ENCODE data around the gene RBBP6.

The RBBP6 gene

GRCh38 chr16:24524855-24525677 is 14.3 kb upstream of the RBBP6 start:
- DNase-seq: no peak

GRCh38 chr16:24525970-24526559 is 13.3 kb upstream of the RBBP6 start:
- DNase-seq: no peak

- DNase-seq: no peak
Observed at GRCh38 chr16:24526701-24527495, 12.5 kb upstream of the RBBP6 start.

GRCh38 chr16:24531166-24531565 is 8.2 kb upstream of the RBBP6 start:
- no peak for DNase-seq

- no peak for DNase-seq
Observed at GRCh38 chr16:24534620-24535019, 4.7 kb upstream of the RBBP6 start.

GRCh38 chr16:24535827-24536226 is 3.5 kb upstream of the RBBP6 start:
- no peak for DNase-seq

GRCh38 chr16:24536671-24537070 is 2.7 kb upstream of the RBBP6 start:
- DNase-seq: no peak

- DNase-seq: no peak
Observed at GRCh38 chr16:24537474-24538337, 1.7 kb upstream of the RBBP6 start.

- no peak for DNase-seq
Observed at GRCh38 chr16:24538756-24539294, 541 bp upstream of the RBBP6 start.

- DNase-seq: no peak
Observed at GRCh38 chr16:24539850-24540601, 660 bp downstream of the RBBP6 start.

- DNase-seq: peak; percentile 47
Observed at GRCh38 chr16:24540602-24541210, 1.3 kb downstream of the RBBP6 start.

GRCh38 chr16:24541233-24541933 is 2.0 kb downstream of the RBBP6 start:
- no peak for DNase-seq

- DNase-seq: no peak
Observed at GRCh38 chr16:24543949-24544348, 4.6 kb downstream of the RBBP6 start.

- DNase-seq: no peak
Observed at GRCh38 chr16:24544640-24545039, 5.3 kb downstream of the RBBP6 start.

- DNase-seq: no peak
Observed at GRCh38 chr16:24550295-24550694, 10.9 kb downstream of the RBBP6 start.

- no peak for DNase-seq
Observed at GRCh38 chr16:24552705-24553246, 13.4 kb downstream of the RBBP6 start.

- no peak for DNase-seq
Observed at GRCh38 chr16:24553983-24554382, 14.6 kb downstream of the RBBP6 start.

GRCh38 chr16:24555346-24555872 is 16.0 kb downstream of the RBBP6 start:
- DNase-seq: no peak

GRCh38 chr16:24562811-24563210 is 23.4 kb downstream of the RBBP6 start:
- no peak for DNase-seq

- DNase-seq: no peak
Observed at GRCh38 chr16:24568392-24568791, 29.0 kb downstream of the RBBP6 start.
